PFSK-1 (cell line): Measurements from ENCODE around the gene GPR37L1.

Experiments used
- FOXP2 ChIP-seq: optimal IDR thresholded peaks from 2 replicates; pipeline ENCODE3; 2011; ENCODE audit warnings: borderline replicate concordance, control low read depth, inconsistent platforms; ENCODE audit not compliant: insufficient read depth; ENCODE audit errors: extremely low read length, extremely low read depth
- POLR2AphosphoS5 ChIP-seq: IDR thresholded peaks from 2 replicates; pipeline ENCODE4 v1.6.1; 2012; ENCODE audit warnings: low read depth, mild to moderate bottlenecking, control low read depth, low read length, moderate library complexity
- SIN3A ChIP-seq: IDR thresholded peaks from 2 replicates; pipeline ENCODE4 v1.6.1; 2012; ENCODE audit warnings: mild to moderate bottlenecking, low read length, moderate library complexity, borderline replicate concordance; ENCODE audit not compliant: insufficient read depth
- TAF1 ChIP-seq: IDR thresholded peaks from 2 replicates; pipeline ENCODE4 v1.6.1; 2012; ENCODE audit warnings: low read length, control low read depth, borderline replicate concordance; ENCODE audit not compliant: insufficient read depth
- TF ChIP-seq, protein P1 (sequence below), 2 experiments: IDR thresholded peaks; 2 replicates each; pipeline versions ENCODE4 v1.6.1 to v1.8.0; 2011 to 2012; ENCODE audit warnings: low read depth in 2 of 2, low read length in 2 of 2, control low read depth in 1 of 2, inconsistent platforms in 1 of 2, mild to moderate bottlenecking in 1 of 2, moderate library complexity in 1 of 2; ENCODE audit not compliant: insufficient read depth in 1 of 2

The GPR37L1 gene

GRCh38 chr1:202130816-202131522 is 8.3 kb downstream of the GPR37L1 start:
- TF ChIP-seq FOXP2 (no peak), TAF1 (no peak), SIN3A (no peak)
- TF ChIP-seq, protein P1, sequence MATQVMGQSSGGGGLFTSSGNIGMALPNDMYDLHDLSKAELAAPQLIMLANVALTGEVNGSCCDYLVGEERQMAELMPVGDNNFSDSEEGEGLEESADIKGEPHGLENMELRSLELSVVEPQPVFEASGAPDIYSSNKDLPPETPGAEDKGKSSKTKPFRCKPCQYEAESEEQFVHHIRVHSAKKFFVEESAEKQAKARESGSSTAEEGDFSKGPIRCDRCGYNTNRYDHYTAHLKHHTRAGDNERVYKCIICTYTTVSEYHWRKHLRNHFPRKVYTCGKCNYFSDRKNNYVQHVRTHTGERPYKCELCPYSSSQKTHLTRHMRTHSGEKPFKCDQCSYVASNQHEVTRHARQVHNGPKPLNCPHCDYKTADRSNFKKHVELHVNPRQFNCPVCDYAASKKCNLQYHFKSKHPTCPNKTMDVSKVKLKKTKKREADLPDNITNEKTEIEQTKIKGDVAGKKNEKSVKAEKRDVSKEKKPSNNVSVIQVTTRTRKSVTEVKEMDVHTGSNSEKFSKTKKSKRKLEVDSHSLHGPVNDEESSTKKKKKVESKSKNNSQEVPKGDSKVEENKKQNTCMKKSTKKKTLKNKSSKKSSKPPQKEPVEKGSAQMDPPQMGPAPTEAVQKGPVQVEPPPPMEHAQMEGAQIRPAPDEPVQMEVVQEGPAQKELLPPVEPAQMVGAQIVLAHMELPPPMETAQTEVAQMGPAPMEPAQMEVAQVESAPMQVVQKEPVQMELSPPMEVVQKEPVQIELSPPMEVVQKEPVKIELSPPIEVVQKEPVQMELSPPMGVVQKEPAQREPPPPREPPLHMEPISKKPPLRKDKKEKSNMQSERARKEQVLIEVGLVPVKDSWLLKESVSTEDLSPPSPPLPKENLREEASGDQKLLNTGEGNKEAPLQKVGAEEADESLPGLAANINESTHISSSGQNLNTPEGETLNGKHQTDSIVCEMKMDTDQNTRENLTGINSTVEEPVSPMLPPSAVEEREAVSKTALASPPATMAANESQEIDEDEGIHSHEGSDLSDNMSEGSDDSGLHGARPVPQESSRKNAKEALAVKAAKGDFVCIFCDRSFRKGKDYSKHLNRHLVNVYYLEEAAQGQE (IDR thresholded peaks at IDR 0.05; ENCODE audit: insufficient read depth in 1 of 2, low read depth in 2 of 2, low read length in 2 of 2) = no peak

- TF ChIP-seq, protein P1 (IDR thresholded peaks at IDR 0.05; ENCODE audit: insufficient read depth in 1 of 2, low read depth in 2 of 2, low read length in 2 of 2) = no peak
- TF ChIP-seq TAF1 (no peak), FOXP2 (no peak), SIN3A (no peak), POLR2AphosphoS5 (no peak)
Measured at GRCh38 chr1:202131956-202132821, 9.5 kb downstream of the GPR37L1 start.

DNA sequence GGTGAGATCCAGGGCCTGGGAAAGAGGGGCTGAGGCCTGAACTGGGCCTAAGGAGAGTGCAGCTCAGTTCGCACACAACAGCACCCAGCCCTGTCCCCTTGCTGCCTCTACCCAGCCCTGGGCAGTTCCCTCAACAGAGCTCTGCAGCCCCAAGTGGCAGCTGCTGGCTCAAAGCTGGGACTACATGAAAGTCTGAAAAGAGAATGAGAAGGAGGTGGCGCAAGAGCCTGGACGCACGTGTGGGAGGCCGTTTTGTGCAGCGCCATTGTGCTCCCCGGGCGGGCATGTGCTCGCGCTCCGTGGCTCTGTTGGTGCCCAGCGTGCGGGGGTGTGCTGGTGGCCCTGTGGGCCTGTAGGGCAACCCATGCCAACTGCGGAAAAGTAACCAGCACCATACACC is 10.3 kb downstream of the GPR37L1 start:
- TF ChIP-seq SIN3A = no peak
- TF ChIP-seq, protein P1 (IDR thresholded peaks at IDR 0.05; ENCODE audit: insufficient read depth in 1 of 2, low read depth in 2 of 2, low read length in 2 of 2) = no peak
- no peak for TF ChIP-seq TAF1
- TF ChIP-seq FOXP2 = no peak

- TF ChIP-seq, protein P1 (IDR thresholded peaks at IDR 0.05; ENCODE audit: insufficient read depth in 1 of 2, low read depth in 2 of 2, low read length in 2 of 2) = no peak
- TF ChIP-seq TAF1 (no peak), FOXP2 (no peak), POLR2AphosphoS5 (no peak), SIN3A (no peak)
Measured at GRCh38 chr1:202133496-202133895, 10.8 kb downstream of the GPR37L1 start.
